NT2/D1 (cell line): ENCODE results near the gene TARBP2.

ENCODE experiments used
- SUZ12 ChIP-seq: IDR thresholded peaks from 2 replicates; pipeline ENCODE4 v1.6.1; 2011; ENCODE audit not compliant: insufficient read length, insufficient read depth; ENCODE audit errors: extremely low read depth
- YY1 ChIP-seq: IDR thresholded peaks from 2 replicates; pipeline ENCODE4 v1.6.1; 2011; ENCODE audit not compliant: insufficient read length, insufficient read depth
- ZNF274 ChIP-seq: IDR thresholded peaks from 2 replicates; pipeline ENCODE4 v1.6.1; 2011; ENCODE audit warnings: mild to moderate bottlenecking, low read depth, low read length

DNA sequence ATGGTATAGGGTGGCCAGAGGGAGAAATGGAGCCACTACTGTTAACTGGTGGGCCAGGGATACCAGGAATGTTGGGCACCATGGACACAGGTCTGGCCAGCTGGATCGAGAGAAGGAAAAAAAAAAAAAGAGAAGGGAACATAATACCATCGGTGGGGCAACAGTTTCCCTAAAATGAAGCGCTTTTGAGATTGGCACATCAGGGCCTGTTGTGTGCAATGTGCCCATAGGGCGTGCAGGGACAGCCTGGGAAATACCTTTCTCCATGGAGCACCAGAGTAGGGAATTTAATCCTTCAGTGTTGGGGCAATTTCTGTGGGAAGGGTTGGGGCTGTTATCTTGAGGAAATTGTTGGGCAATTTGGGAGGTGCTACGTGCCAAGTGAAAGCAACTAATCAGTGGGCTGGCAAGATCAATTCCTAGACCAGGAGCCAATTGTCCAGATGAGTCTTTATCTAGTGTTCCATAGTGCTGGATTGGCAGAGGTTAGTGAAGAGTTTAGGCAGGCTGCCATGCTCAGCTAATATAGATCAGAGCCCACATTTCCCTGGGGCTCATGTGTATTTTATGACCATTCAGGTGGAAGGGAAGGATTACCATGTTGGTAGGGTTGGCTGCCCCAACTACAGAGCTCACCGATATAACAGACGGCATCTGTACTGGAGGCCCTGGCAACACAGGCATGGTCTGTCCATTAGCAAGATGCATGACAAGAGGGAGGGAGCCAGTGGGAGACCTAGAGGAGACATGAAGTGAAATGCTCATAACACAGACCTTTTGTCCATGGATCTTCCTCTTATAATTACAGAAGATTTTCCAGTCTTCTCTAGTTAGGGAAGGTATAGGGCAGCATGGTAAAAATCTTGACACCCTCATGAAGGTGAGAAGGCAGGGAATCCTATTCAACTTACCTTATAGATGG is 31.7 kb downstream of the TARBP2 start:
- TF ChIP-seq SUZ12 (no peak), ZNF274 (no peak), YY1 (no peak)
